Measurements from ENCODE around the gene TWIST2. TPM values are rescaled to one million over a fixed set of nuclear protein-coding genes. Genes with fewer than 3 reads are reported as not detected.

TWIST2 gene
- total RNA-seq, 2 donors from 2014 or later, result 7.5 to 40.5 TPM

- no peak overlapping the region for H3K4me3 ChIP-seq
- ATAC-seq, result no peak
- no peaks in the 10 kb centered on the region for H3K9me3 ChIP-seq
- intact Hi-C loops (cut with DNase I), result no loop called here
- no peak for TF ChIP-seq POLR2A (IDR thresholded peaks at IDR 0.05)
- TF ChIP-seq, protein P1, sequence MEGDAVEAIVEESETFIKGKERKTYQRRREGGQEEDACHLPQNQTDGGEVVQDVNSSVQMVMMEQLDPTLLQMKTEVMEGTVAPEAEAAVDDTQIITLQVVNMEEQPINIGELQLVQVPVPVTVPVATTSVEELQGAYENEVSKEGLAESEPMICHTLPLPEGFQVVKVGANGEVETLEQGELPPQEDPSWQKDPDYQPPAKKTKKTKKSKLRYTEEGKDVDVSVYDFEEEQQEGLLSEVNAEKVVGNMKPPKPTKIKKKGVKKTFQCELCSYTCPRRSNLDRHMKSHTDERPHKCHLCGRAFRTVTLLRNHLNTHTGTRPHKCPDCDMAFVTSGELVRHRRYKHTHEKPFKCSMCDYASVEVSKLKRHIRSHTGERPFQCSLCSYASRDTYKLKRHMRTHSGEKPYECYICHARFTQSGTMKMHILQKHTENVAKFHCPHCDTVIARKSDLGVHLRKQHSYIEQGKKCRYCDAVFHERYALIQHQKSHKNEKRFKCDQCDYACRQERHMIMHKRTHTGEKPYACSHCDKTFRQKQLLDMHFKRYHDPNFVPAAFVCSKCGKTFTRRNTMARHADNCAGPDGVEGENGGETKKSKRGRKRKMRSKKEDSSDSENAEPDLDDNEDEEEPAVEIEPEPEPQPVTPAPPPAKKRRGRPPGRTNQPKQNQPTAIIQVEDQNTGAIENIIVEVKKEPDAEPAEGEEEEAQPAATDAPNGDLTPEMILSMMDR (IDR thresholded peaks at IDR 0.05), result no peak
- H3K36me3 ChIP-seq (replicated peaks in 1 of 2; ENCODE audit: insufficient read depth in 1 of 2, low read depth in 2 of 2), result no peaks in the 10 kb centered on the region
- no peak overlapping the region for H3K27ac ChIP-seq
- no peaks in the 10 kb centered on the region for H3K27me3 ChIP-seq
- 73 to 78% methylated on average over 12 to 22 of the region's 22 CpGs for WGBS, 2 donors
- H3K4me1 ChIP-seq, result no peaks in the 10 kb centered on the region
- peak in 2 of 4 donors; percentile 1 to 6 for DNase-seq
Observed at GRCh38 chr2:238913931-238914647, 66.2 kb downstream of the TWIST2 start.

GRCh38 chr2:238914648-238915015 lies 66.7 kb downstream of the TWIST2 start:
- 78 to 79% methylated on average over 11 of the region's 11 CpGs for WGBS, 2 donors
- no peaks in the 10 kb centered on the region for H3K4me1 ChIP-seq
- no peaks in the 10 kb centered on the region for H3K9me3 ChIP-seq
- intact Hi-C loops (cut with DNase I), result no loop called here
- no peak for TF ChIP-seq POLR2A (IDR thresholded peaks at IDR 0.05)
- TF ChIP-seq, protein P1 (IDR thresholded peaks at IDR 0.05), result no peak
- no peak overlapping the region for H3K4me3 ChIP-seq
- ATAC-seq (no peak), DNase-seq (peak in 1 of 4 donors; percentile 3)
- no peaks in the 10 kb centered on the region for H3K27me3 ChIP-seq
- H3K27ac ChIP-seq, result no peak overlapping the region
- H3K36me3 ChIP-seq (replicated peaks in 1 of 2; ENCODE audit: insufficient read depth in 1 of 2, low read depth in 2 of 2), result no peaks in the 10 kb centered on the region

DNA sequence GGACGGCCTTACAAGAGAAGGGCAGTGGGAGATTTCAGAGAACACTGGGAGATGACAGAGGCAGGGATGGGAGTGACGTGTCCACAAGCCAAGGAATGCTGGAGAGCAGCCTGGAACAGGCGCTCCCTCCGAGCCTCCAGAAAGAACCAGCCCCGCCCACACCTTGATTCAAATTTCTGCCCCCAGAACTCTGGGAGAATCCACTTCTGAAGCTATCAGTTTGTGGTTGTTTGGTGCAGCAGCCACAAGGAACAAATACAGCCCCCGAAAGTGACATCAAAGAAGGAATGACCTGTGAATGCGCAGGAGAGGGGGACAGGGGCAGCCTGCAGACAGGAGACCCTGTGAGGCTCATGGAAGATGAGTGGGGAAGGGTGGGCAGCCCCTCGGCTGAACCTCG lies 67.3 kb downstream of the TWIST2 start:
- no peak for TF ChIP-seq POLR2A (IDR thresholded peaks at IDR 0.05)
- TF ChIP-seq, protein P1 (IDR thresholded peaks at IDR 0.05), result no peak
- H3K9me3 ChIP-seq, result no peaks in the 10 kb centered on the region
- no peak overlapping the region for H3K27ac ChIP-seq
- ATAC-seq (no peak), DNase-seq (no peak)
- intact Hi-C loops (cut with DNase I), result no loop called here
- no peaks in the 10 kb centered on the region for H3K27me3 ChIP-seq
- H3K36me3 ChIP-seq (replicated peaks in 1 of 2; ENCODE audit: insufficient read depth in 1 of 2, low read depth in 2 of 2), result no peaks in the 10 kb centered on the region
- H3K4me3 ChIP-seq, result no peak overlapping the region
- H3K4me1 ChIP-seq, result no peaks in the 10 kb centered on the region
- WGBS, 2 donors, result 67 to 74% methylated on average over 9 of the region's 9 CpGs

DNA sequence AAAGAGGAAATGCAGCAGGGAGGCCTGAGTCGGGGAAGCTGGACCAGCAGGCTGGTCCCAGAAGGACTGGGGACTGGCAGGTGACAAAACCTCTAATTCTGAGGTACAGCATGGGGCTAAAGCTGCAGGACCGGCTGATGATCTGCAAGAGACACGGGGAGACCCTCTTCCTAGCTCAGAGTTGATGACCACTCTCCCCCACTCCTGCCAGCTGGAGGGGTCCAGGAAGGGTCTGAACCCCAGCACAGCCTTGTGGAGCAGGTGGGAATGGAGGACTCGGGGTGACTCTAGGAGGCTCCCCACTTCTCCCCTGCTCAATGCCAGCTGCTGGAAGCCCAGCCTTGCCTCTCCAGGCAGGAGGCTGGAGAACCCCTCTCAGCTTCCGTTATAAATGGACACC lies 67.7 kb downstream of the TWIST2 start:
- intact Hi-C loops (cut with DNase I), result no loop called here
- 67 to 71% methylated on average over 5 of the region's 5 CpGs for WGBS, 2 donors
- Histone ChIP-seq H3K4me1 (no peaks in the 10 kb centered on the region), H3K36me3 (replicated peaks in 1 of 2; ENCODE audit: insufficient read depth in 1 of 2, low read depth in 2 of 2) (no peaks in the 10 kb centered on the region), H3K4me3 (no peak overlapping the region), H3K9me3 (no peaks in the 10 kb centered on the region), H3K27ac (no peak overlapping the region), H3K27me3 (no peaks in the 10 kb centered on the region)
- TF ChIP-seq, protein P1 (IDR thresholded peaks at IDR 0.05), result no peak
- no peak for TF ChIP-seq POLR2A (IDR thresholded peaks at IDR 0.05)
- DNase-seq (peak in 1 of 4 donors; percentile 1), ATAC-seq (no peak)
